ENCODE measurements around the gene RWDD1. TPM values are rescaled to one million over a fixed set of nuclear protein-coding genes. Genes with fewer than 3 reads are reported as not detected.

The RWDD1 gene
- total and polyA plus RNA-seq, 2 of the 13 experiments (the other 11 are each of a cell fraction or from before 2014, with no cell fraction given) = 27.4 to 67.1 TPM

- TF ChIP-seq LBX2 (CRISPR knock-in tag; IDR thresholded peaks at IDR 0.05; ENCODE audit: borderline replicate concordance) (no peak), ZBTB37 (CRISPR knock-in tag; IDR thresholded peaks at IDR 0.05) (peak; percentile 98), NFKBIZ (CRISPR knock-in tag; IDR thresholded peaks at IDR 0.05) (peak; percentile 87; the same call in 1 of the 2 replicates), ZC3H13 (CRISPR knock-in tag; IDR thresholded peaks at IDR 0.05) (no peak), SOX13 (IDR thresholded peaks at IDR 0.05) (peak; percentile 95), SOX13 (CRISPR knock-in tag; conservative IDR thresholded peaks at IDR 0.05 in 1 of 2, IDR thresholded peaks at IDR 0.05 in 1 of 2) (peak in 1 of 2 experiments; percentile 99; a peak in 2 of 4 replicates), ZNF282 (IDR thresholded peaks at IDR 0.05; ENCODE audit: partially characterized antibody) (no peak), ZFP82 (CRISPR knock-in tag; IDR thresholded peaks at IDR 0.05; ENCODE audit: borderline replicate concordance) (no peak), TSC22D2 (CRISPR knock-in tag; IDR thresholded peaks at IDR 0.05; ENCODE audit: borderline replicate concordance) (no peak; the same call in 1 of the 2 replicates), ZNF205 (CRISPR knock-in tag; IDR thresholded peaks at IDR 0.05) (peak; percentile 76; the same call in 1 of the 2 replicates), TMF1 (CRISPR knock-in tag; IDR thresholded peaks at IDR 0.05; ENCODE audit: low read depth) (no peak), ZNF598 (CRISPR knock-in tag; IDR thresholded peaks at IDR 0.05; ENCODE audit: borderline replicate concordance) (peak; percentile 69; the same call in 1 of the 2 replicates), ZMAT5 (CRISPR knock-in tag; IDR thresholded peaks at IDR 0.05; ENCODE audit: borderline replicate concordance, low read depth) (no peak), ZNF362 (CRISPR knock-in tag; IDR thresholded peaks at IDR 0.05; ENCODE audit: borderline replicate concordance) (peak; percentile 98), ZFP37 (CRISPR knock-in tag; IDR thresholded peaks at IDR 0.05; ENCODE audit: borderline replicate concordance) (peak; percentile 67; the same call in 1 of the 2 replicates), ZNF136 (CRISPR knock-in tag; IDR thresholded peaks at IDR 0.05; ENCODE audit: low read depth) (no peak), KLF15 (CRISPR knock-in tag; IDR thresholded peaks at IDR 0.05; ENCODE audit: borderline replicate concordance) (no peak), ATRX (CRISPR knock-in tag; IDR thresholded peaks at IDR 0.05; ENCODE audit: borderline replicate concordance) (no peak), ZBTB43 (CRISPR knock-in tag; conservative IDR thresholded peaks at IDR 0.05) (no peak; the same call in 1 of the 2 replicates), SKI (IDR thresholded peaks at IDR 0.05; ENCODE audit: partially characterized antibody) (peak; percentile 70), IKZF5 (CRISPR knock-in tag; IDR thresholded peaks at IDR 0.05) (peak; percentile 99), ZNF12 (CRISPR knock-in tag; IDR thresholded peaks at IDR 0.05) (peak; percentile 87; the same call in 1 of the 2 replicates), SALL1 (CRISPR knock-in tag; IDR thresholded peaks at IDR 0.05) (peak; percentile 99), ZNF432 (CRISPR knock-in tag; IDR thresholded peaks at IDR 0.05; ENCODE audit: borderline replicate concordance) (no peak)
Observed at GRCh38 chr6:116631379-116631990, 60.2 kb downstream of the RWDD1 start (continued).

Data from HepG2 (cell line).